ENCODE data around the gene MZT2B.
"Not testable (repeated sequence)": the region's sequence is repeated elsewhere in the genome, so short reads cannot be mapped to it uniquely, and the experiment has no call there.

The MZT2B gene

GRCh38 chr2:130152816-130153595, 29.1 kb upstream of the MZT2B start:
- DNase-seq = no peak

- not testable (repeated sequence) for DNase-seq
Observed at GRCh38 chr2:130153721-130154422, 28.2 kb upstream of the MZT2B start.

- DNase-seq = not testable (repeated sequence)
Observed at GRCh38 chr2:130154423-130154770, 27.7 kb upstream of the MZT2B start.

GRCh38 chr2:130154773-130155765, 27.0 kb upstream of the MZT2B start:
- DNase-seq = no peak

GRCh38 chr2:130155956-130156623, 26.0 kb upstream of the MZT2B start:
- not testable (repeated sequence) for DNase-seq

GRCh38 chr2:130156624-130157004, 25.4 kb upstream of the MZT2B start:
- DNase-seq = no peak

GRCh38 chr2:130157354-130157753, 24.7 kb upstream of the MZT2B start:
- not testable (repeated sequence) for DNase-seq

GRCh38 chr2:130157825-130158514, 24.1 kb upstream of the MZT2B start:
- DNase-seq = not testable (repeated sequence)

- DNase-seq = no peak
Observed at GRCh38 chr2:130158631-130159030, 23.4 kb upstream of the MZT2B start.

GRCh38 chr2:130159376-130159775, 22.7 kb upstream of the MZT2B start:
- not testable (repeated sequence) for DNase-seq

GRCh38 chr2:130160131-130160530, 21.9 kb upstream of the MZT2B start:
- no peak for DNase-seq

GRCh38 chr2:130160838-130161705, 21.0 kb upstream of the MZT2B start:
- DNase-seq = not testable (repeated sequence)

- not testable (repeated sequence) for DNase-seq
Observed at GRCh38 chr2:130162486-130162885, 19.6 kb upstream of the MZT2B start.

- DNase-seq = no peak
Observed at GRCh38 chr2:130162968-130163367, 19.1 kb upstream of the MZT2B start.

- no peak for DNase-seq
Observed at GRCh38 chr2:130165293-130166016, 16.6 kb upstream of the MZT2B start.

GRCh38 chr2:130166611-130167010, 15.5 kb upstream of the MZT2B start:
- DNase-seq = not testable (repeated sequence)

- not testable (repeated sequence) for DNase-seq
Observed at GRCh38 chr2:130169163-130169562, 12.9 kb upstream of the MZT2B start.

- no peak for DNase-seq
Observed at GRCh38 chr2:130169896-130170295, 12.2 kb upstream of the MZT2B start.

- not testable (repeated sequence) for DNase-seq
Observed at GRCh38 chr2:130174866-130175265, 7.2 kb upstream of the MZT2B start.

Measured in T1000 (cell line).